LNCAP (cell line): ENCODE results near the gene TMEM212.

Experiments
- CTCF ChIP-seq: fragments of 450-650 bp; IDR thresholded peaks from 2 replicates; pipeline ENCODE4 v1.5.1; 2017; ENCODE audit warnings: mild to moderate bottlenecking

Gene TMEM212

GRCh38 chr3:171847133-171847532, 4.0 kb downstream of the TMEM212 start:
- TF ChIP-seq CTCF, result no peak

DNA sequence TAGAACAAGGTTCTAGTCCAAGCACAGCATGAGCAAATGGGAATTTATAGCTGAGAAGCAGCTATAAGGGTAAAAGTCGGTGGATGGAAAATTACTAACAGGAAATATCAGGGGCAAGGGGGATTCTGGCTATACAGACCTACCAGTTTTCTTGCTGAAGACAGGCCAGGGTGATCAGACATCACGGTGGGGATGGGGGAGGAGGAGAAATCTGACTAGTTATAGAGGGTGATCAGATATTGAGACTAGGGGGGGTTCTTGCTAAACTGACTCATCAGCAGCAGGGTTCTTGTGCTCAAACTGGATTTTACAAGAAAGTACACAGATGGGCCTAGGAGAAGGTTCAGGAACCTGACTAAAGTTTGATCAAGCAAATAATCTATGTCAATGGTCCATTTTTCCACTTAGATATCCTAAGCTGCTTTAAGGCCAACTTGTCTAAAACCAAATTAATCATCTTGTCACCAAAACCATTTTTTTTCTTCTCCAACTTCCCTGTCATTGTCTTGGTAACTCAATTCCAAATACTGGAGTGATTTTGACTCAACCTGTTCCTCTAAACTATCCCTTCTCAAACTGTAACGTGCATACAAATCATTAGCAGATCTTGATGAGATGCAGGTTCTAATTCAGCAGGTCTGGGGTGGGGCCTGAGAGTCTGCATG, 4.6 kb downstream of the TMEM212 start:
- no peak for TF ChIP-seq CTCF

DNA sequence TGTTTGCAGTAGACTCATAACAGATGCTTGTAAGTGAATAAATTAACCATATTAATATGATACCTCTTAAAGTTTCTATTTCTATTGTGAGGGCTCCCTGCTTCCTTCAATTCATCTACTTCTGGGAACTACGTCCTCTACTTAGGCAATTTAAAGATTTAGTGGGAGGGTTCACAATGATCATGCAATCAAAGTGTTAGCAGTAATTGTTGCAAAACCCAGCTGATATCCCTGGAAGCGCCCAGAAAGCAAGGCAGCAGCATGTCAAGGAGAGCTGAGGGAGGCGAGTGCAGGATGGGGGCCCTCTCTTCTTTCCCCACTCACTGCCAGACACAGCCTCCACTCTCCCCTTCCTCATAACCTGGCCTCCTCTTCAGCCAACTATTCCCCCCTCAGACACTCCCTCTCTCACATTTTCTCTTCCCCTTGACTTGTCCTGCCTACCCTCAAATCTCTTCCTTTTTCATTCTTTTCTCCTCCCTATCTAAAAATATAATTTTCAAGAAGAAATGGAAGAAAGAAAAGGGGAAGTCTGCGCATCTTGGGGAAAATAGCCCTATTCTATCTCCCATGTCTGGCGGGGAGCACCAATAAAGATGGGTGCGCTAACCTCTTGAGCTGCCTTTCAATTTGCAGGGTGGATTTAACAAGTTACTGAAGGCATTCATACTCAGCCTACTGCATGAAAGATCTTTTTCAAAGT, 6.6 kb downstream of the TMEM212 start:
- no peak for TF ChIP-seq CTCF

DNA sequence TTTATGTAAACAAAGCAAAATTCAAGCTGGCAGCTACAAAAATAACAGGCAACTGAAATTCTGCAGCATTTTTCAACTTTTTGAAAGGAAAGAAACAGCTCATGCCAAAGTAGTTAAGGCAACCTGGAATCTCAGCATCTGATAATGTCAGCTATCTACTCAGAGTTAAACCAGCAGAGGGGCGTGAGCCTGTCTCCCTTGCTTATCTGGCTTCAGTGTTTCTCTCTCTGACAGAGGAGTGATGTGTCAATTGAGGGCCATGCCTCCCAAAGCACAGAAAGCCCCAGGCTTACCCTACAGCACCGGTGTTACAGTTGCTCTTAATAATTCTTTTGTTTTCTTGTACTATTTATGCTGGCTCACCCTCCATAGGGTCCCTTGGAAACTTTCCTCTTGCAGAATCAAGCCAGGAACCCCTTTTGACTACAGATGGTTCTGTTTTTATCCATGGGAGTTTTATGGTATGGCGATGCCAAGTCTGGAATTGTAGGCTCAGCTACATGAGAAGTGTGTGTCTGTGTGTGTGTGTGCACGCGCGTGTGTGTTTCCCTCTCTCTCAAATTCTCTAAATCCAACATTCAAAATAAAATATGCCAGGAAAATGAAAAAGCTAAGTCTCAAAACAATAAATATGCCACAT, 7.3 kb downstream of the TMEM212 start:
- TF ChIP-seq CTCF, result no peak

DNA sequence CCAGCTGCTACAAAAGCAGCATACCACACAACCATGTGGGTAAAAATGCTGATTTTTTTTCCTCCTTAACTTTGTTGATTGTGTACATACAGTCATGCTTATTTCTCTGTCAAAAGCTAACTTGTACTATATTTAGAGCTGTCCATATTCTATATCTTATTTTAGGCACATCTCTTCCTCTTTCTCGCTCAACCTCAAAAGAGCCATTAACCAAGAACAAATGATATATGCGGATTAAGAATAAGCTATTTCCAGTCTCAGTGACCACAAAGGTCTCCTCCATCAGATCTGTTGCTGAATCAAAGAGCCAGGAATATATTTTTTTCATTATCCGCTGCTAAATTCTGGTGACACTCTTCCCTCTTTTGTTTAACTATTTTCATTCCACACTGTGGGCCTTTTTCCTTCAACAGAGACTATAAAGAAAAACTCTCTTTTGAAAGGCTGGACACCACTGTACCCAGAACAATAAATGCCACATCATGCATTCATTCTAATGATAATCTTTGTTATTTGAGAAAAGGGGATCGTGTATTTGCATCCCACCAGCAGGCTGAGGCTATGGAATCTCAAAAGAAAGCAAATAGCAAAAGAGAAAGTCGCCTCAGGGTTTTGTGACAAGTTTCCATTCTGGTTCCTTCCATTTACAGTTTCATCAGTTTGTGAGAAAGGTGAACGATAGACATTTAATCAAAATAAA, 8.0 kb downstream of the TMEM212 start:
- TF ChIP-seq CTCF, result no peak

DNA sequence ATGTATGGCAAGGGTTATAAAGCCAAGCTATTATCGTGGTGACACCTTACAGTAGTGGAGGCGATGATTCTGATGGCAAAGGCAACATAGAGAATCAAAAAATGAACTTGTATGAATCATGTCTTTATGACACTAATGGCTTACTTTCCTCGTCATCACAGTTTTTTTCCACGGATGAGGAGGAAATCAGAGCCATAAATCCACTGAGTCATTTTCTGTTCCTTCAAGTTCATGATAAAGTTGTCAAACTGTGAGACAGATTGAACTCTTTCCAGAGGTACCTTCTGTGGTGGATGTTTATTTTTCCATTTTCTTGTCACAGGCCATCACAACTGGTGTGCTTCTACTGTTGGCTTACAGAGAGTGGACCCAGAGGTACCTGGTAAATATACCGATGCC, 8.5 kb downstream of the TMEM212 start:
- no peak for TF ChIP-seq CTCF

DNA sequence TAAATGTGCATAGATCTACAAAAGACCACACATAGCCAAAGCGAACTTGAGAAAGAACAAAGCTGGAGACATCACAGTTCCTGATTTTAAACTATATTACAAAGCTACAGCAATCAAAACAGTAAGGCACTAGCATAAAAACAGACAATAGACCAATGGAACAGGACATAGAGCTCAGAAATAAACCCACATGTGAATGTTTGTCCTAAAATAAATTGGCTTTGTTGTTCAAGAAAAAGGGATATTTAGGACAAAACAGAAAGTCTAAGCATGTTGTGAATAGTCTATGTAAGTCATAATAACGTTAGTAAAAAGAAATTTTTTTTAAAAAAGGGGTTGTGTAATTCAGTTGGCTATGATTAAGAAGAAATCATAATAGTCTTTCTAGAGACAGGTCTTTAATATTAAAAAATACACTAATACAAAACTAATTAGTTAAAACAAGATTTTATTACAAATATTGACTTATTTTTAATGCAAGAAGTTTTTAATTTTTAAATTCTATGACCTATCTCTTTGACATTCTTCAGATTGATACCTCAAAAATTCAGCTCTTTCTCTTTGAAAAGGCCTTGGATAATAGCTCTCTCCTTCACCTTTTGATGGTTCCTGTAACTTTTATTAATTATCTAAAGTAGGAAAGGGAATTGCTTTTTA, 11.6 kb downstream of the TMEM212 start:
- no peak for TF ChIP-seq CTCF
